ENCODE data around the gene RNF20. TPM values are rescaled to one million over a fixed set of nuclear protein-coding genes. Genes with fewer than 3 reads are reported as not detected.
A peak's percentile ranks its signal among the peaks of the same experiment; 100 is the strongest.
"Not testable (repeated sequence)": the region's sequence is repeated elsewhere in the genome, so short reads cannot be mapped to it uniquely, and the experiment has no call there.

RNF20 gene
- total RNA-seq (2014; rRNA removed; shearing (Covaris generic); ENCODE audit: low replicate concordance) = 8.9 and 9.4 TPM in 2 replicates

- in situ Hi-C loops (cut with HindIII; ENCODE audit: low pct_unique_long_range_greater_than_20kb, low sequenced_read_pairs) = loop anchor here (5.0 kb wide), 1 partner anchor 66 kb away; no protein-coding TSS in a partner anchor
- DNase-seq (ENCODE audit: low read depth) = peak; percentile 99
Observed at GRCh38 chr9:101533334-101534204, at the start of gene RNF20. Gene RNF20 (plus strand): TSS chr9:101533853. CDS start chr9:101535424, 1,571 bp downstream.

- in situ Hi-C loops (cut with HindIII; ENCODE audit: low pct_unique_long_range_greater_than_20kb, low sequenced_read_pairs) = no loop called here
- DNase-seq (ENCODE audit: low read depth) = no peak
Observed at GRCh38 chr9:101484046-101484445, 49.6 kb upstream of the RNF20 start.

- DNase-seq (ENCODE audit: low read depth) = peak; percentile 61
- in situ Hi-C loops (cut with HindIII; ENCODE audit: low pct_unique_long_range_greater_than_20kb, low sequenced_read_pairs) = no loop called here
Observed at GRCh38 chr9:101485924-101486692, 47.5 kb upstream of the RNF20 start.

GRCh38 chr9:101486693-101487442, 46.8 kb upstream of the RNF20 start:
- in situ Hi-C loops (cut with HindIII; ENCODE audit: low pct_unique_long_range_greater_than_20kb, low sequenced_read_pairs) = no loop called here
- DNase-seq (ENCODE audit: low read depth) = peak; percentile 86

- DNase-seq (ENCODE audit: low read depth) = no peak
- in situ Hi-C loops (cut with HindIII; ENCODE audit: low pct_unique_long_range_greater_than_20kb, low sequenced_read_pairs) = no loop called here
Observed at GRCh38 chr9:101487443-101487840, 46.2 kb upstream of the RNF20 start.

- no peak for DNase-seq (ENCODE audit: low read depth)
- in situ Hi-C loops (cut with HindIII; ENCODE audit: low pct_unique_long_range_greater_than_20kb, low sequenced_read_pairs) = no loop called here
Observed at GRCh38 chr9:101495810-101496209, 37.8 kb upstream of the RNF20 start.

GRCh38 chr9:101498323-101498722, 35.3 kb upstream of the RNF20 start:
- in situ Hi-C loops (cut with HindIII; ENCODE audit: low pct_unique_long_range_greater_than_20kb, low sequenced_read_pairs) = no loop called here
- no peak for DNase-seq (ENCODE audit: low read depth)

GRCh38 chr9:101504188-101504587, 29.5 kb upstream of the RNF20 start:
- in situ Hi-C loops (cut with HindIII; ENCODE audit: low pct_unique_long_range_greater_than_20kb, low sequenced_read_pairs) = no loop called here
- no peak for DNase-seq (ENCODE audit: low read depth)

GRCh38 chr9:101508211-101508610, 25.4 kb upstream of the RNF20 start:
- no peak for DNase-seq (ENCODE audit: low read depth)
- in situ Hi-C loops (cut with HindIII; ENCODE audit: low pct_unique_long_range_greater_than_20kb, low sequenced_read_pairs) = no loop called here

- DNase-seq (ENCODE audit: low read depth) = no peak
- in situ Hi-C loops (cut with HindIII; ENCODE audit: low pct_unique_long_range_greater_than_20kb, low sequenced_read_pairs) = no loop called here
Observed at GRCh38 chr9:101509572-101509971, 24.1 kb upstream of the RNF20 start.

GRCh38 chr9:101510459-101510858, 23.2 kb upstream of the RNF20 start:
- in situ Hi-C loops (cut with HindIII; ENCODE audit: low pct_unique_long_range_greater_than_20kb, low sequenced_read_pairs) = no loop called here
- no peak for DNase-seq (ENCODE audit: low read depth)

- in situ Hi-C loops (cut with HindIII; ENCODE audit: low pct_unique_long_range_greater_than_20kb, low sequenced_read_pairs) = no loop called here
- DNase-seq (ENCODE audit: low read depth) = no peak
Observed at GRCh38 chr9:101511009-101511408, 22.6 kb upstream of the RNF20 start.

- in situ Hi-C loops (cut with HindIII; ENCODE audit: low pct_unique_long_range_greater_than_20kb, low sequenced_read_pairs) = no loop called here
- no peak for DNase-seq (ENCODE audit: low read depth)
Observed at GRCh38 chr9:101512116-101512515, 21.5 kb upstream of the RNF20 start.

GRCh38 chr9:101513351-101513750, 20.3 kb upstream of the RNF20 start:
- in situ Hi-C loops (cut with HindIII; ENCODE audit: low pct_unique_long_range_greater_than_20kb, low sequenced_read_pairs) = no loop called here

GRCh38 chr9:101514071-101514470, 19.6 kb upstream of the RNF20 start:
- DNase-seq (ENCODE audit: low read depth) = no peak
- in situ Hi-C loops (cut with HindIII; ENCODE audit: low pct_unique_long_range_greater_than_20kb, low sequenced_read_pairs) = no loop called here

More at GRCh38 chr9:101513351-101513750, 20.3 kb upstream of the RNF20 start:
- DNase-seq (ENCODE audit: low read depth) = no peak

GRCh38 chr9:101516655-101517054, 17.0 kb upstream of the RNF20 start:
- no peak for DNase-seq (ENCODE audit: low read depth)
- in situ Hi-C loops (cut with HindIII; ENCODE audit: low pct_unique_long_range_greater_than_20kb, low sequenced_read_pairs) = no loop called here

GRCh38 chr9:101518489-101518888, 15.2 kb upstream of the RNF20 start:
- in situ Hi-C loops (cut with HindIII; ENCODE audit: low pct_unique_long_range_greater_than_20kb, low sequenced_read_pairs) = not testable (repeated sequence)

GRCh38 chr9:101524371-101524770, 9.3 kb upstream of the RNF20 start:
- no peak for DNase-seq (ENCODE audit: low read depth)
- in situ Hi-C loops (cut with HindIII; ENCODE audit: low pct_unique_long_range_greater_than_20kb, low sequenced_read_pairs) = no loop called here

More at GRCh38 chr9:101518489-101518888, 15.2 kb upstream of the RNF20 start:
- DNase-seq (ENCODE audit: low read depth) = not testable (repeated sequence)
